Kidney epithelial cell (primary cell): ENCODE results near the gene SPIN2A. TPM values are rescaled to one million over a fixed set of nuclear protein-coding genes. Genes with fewer than 3 reads are reported as not detected.
A peak's percentile ranks its signal among the peaks of the same experiment; 100 is the strongest.
"Not testable (repeated sequence)": the region's sequence is repeated elsewhere in the genome, so short reads cannot be mapped to it uniquely, and the experiment has no call there.

Source experiments
- DNase-seq: peaks from one replicate; pipeline ENCODE4 v3.0.0-alpha.2; 2010; ENCODE audit warnings: low read depth
- H3K27me3 ChIP-seq: 2 replicates; pipeline ENCODE4 v1.6.0; 2011; ENCODE audit warnings: low read length; ENCODE audit not compliant: control insufficient read depth, insufficient read depth
- H3K36me3 ChIP-seq: 2 replicates; pipeline ENCODE4 v1.5.1; 2011; ENCODE audit warnings: low read length; ENCODE audit not compliant: control insufficient read depth, insufficient read depth
- H3K4me3 ChIP-seq: 2 replicates; pipeline ENCODE4 v1.5.1; 2011; ENCODE audit warnings: low read depth, mild to moderate bottlenecking, control low read depth, low read length
- CTCF ChIP-seq: IDR thresholded peaks from 2 replicates; pipeline ENCODE4 v1.5.1; 2011; ENCODE audit warnings: mild to moderate bottlenecking, moderate library complexity, low read length, control low read depth, inconsistent platforms; ENCODE audit not compliant: insufficient read depth, poor library complexity, severe bottlenecking
- total RNA-seq: library from RNA; depleted of rRNA; stranded (reverse); fragments of >200 nt; gene quantifications from 2 replicates; pipeline ENCODE4 v1.2.3, GENCODE V29; 2015

Gene SPIN2A
- 0.07 TPM in 1 of 2 replicates, not detected in the other for total RNA-seq

DNA sequence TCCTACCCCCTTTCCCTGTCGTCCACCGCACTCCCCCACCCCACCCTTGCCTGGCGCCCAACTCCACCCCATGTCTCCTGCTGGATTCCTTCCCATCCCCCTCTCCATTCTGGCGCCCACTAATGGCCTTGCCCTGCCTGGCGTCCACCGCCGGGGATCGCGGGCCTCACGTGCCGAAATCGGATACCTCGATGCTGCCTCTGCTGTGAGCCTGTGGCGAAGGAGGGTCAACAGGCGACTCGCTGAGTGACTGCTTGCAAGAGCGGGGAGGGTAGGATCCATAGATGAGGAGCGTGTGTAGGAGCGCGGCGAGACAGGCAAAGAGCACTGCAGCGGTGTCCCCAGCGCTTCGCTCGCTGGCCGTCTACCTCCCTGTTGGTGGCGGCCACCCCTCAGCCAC is at the start of gene SPIN2A:
TSS of gene SPIN2A (minus strand) at position 325 of the 400 bp plus-strand sequence. CDS start 800 bp downstream, outside the sequence.
- DNase-seq, H3K4me3 ChIP-seq: not testable (repeated sequence)

GRCh38 chrX:57178605-57179004 is 41.4 kb upstream of the SPIN2A start:
- TF ChIP-seq CTCF: no peak
- Histone ChIP-seq H3K27me3 (no peaks in the 10 kb centered on the region), H3K4me3 (no peak overlapping the region), H3K36me3 (no peaks in the 10 kb centered on the region)
- DNase-seq: no peak

More for the DNA sequence above, at the start of gene SPIN2A:
- not testable (repeated sequence) for H3K36me3 ChIP-seq, H3K27me3 ChIP-seq

GRCh38 chrX:57177070-57177469 is 39.9 kb upstream of the SPIN2A start:
- no peak for DNase-seq
- no peaks in the 10 kb centered on the region for H3K27me3 ChIP-seq
- H3K4me3 ChIP-seq: no peak overlapping the region
- TF ChIP-seq CTCF: no peak
- no peaks in the 10 kb centered on the region for H3K36me3 ChIP-seq

DNA sequence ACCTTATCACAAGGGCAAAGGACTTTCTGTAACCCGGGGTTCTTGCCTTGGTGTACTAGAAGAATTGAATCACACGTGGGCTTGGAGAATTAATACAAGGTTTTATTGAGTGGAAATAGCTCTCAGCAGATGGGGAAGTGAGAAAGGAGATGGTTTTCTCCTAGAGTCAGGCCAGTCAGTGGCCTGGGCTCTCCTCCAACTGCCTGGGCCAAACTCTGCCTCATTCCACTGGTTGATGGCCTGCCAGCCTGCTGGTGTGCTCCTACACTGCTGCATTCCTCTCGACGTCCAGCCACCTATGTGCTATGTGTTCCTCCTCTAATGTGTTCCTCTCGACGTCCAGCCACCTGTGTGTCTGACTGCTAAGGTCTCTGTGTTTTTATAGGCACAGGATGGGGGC is 35.3 kb upstream of the SPIN2A start:
- no peaks in the 10 kb centered on the region for H3K27me3 ChIP-seq
- H3K36me3 ChIP-seq: no peaks in the 10 kb centered on the region
- H3K4me3 ChIP-seq: no peak overlapping the region
- DNase-seq: no peak
- TF ChIP-seq CTCF: no peak

GRCh38 chrX:57156397-57157049 is 19.3 kb upstream of the SPIN2A start:
- DNase-seq: peak; percentile 7

GRCh38 chrX:57155171-57155570 is 18.0 kb upstream of the SPIN2A start:
- Histone ChIP-seq H3K36me3 (no peaks in the 10 kb centered on the region), H3K27me3 (no peaks in the 10 kb centered on the region), H3K4me3 (no peak overlapping the region)
- TF ChIP-seq CTCF: no peak
- DNase-seq: no peak

More at GRCh38 chrX:57156397-57157049, 19.3 kb upstream of the SPIN2A start:
- Histone ChIP-seq H3K4me3 (no peak overlapping the region), H3K36me3 (no peaks in the 10 kb centered on the region), H3K27me3 (no peaks in the 10 kb centered on the region)
- TF ChIP-seq CTCF: peak; percentile 49

DNA sequence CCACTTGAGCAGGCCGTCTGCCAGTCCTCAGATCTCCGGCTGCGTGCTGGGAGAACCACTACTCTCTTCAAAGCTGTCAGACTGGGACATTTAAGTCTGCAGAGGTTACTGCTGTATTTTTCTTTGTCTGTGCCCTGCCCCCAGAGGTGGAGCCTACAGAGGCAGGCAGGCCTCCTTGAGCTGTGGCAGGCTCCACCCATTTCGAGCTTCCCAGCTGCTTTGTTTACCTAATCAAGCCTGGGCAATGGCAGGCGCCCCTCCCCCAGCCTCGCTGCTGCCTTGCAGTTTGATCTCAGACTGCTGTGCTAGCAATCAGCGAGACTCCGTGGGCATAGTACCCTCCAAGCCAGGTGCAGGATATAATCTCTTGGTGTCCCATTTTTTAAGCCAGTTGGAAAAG is 15.0 kb upstream of the SPIN2A start:
- DNase-seq, H3K27me3 ChIP-seq, H3K36me3 ChIP-seq, H3K4me3 ChIP-seq: not testable (repeated sequence)
